HCT116 (cell line): ENCODE data around the gene APBA2. TPM values are rescaled to one million over a fixed set of nuclear protein-coding genes. Genes with fewer than 3 reads are reported as not detected.

Source experiments
- ATAC-seq: fragments of 200-7000 bp; cut with Tn5 transposase; 2 replicates; pipeline ENCODE4 v1.9.1; 2020; ENCODE audit warnings: mild to moderate bottlenecking, moderate library complexity
- BruUV-seq: library from RNA; stranded (reverse); fragments of 400-500 nt; replicated peaks from 2 replicates; lab custom pipeline; 2021; lab: Mats Ljungman, UMichigan
- CTCF ChIA-PET: fragments of 300-600 bp; sonication (Branson Sonifier 250); formaldehyde crosslinking; loops from one replicate; lab custom pipeline; 2021; ENCODE audit warnings: antibody characterized with exemption; lab: Charles Lee
- POLR2A ChIA-PET: fragments of 300-600, 350-600 bp; sonication (Branson Sonifier 250); formaldehyde crosslinking; loops from one replicate; lab custom pipeline; 2021; ENCODE audit warnings: antibody characterized with exemption; lab: Charles Lee
- RAD21 ChIA-PET, 2 experiments: fragments of 300-600 bp; sonication (Branson Sonifier 250); formaldehyde crosslinking; loops; one replicate each; lab custom pipeline; 2023; ENCODE audit warnings: low total read pairs in 2 of 2; ENCODE audit not compliant: uncharacterized antibody in 2 of 2, unreplicated experiment in 2 of 2, low non-redundant PET in 1 of 2; lab: Charles Lee
- DNase-seq: peaks from one replicate; pipeline ENCODE4 v3.0.0-alpha.2; 2010; ENCODE audit warnings: low read depth, low spot score
- H2AFZ ChIP-seq: fragments of 200-600 bp; shearing (Covaris generic), sonication (generic); 2 replicates; pipeline ENCODE4 v1.6.1; 2017; ENCODE audit warnings: low read depth, mixed run types, mixed read lengths, antibody characterized with exemption, low read length; ENCODE audit not compliant: poor library complexity, severe bottlenecking
- H3K27ac ChIP-seq: 2 replicates; pipeline ENCODE4 v1.5.1; 2012; ENCODE audit warnings: low read depth, low read length
- H3K27me3 ChIP-seq: fragments of 200-600 bp; sonication (generic); 2 replicates; pipeline ENCODE4 v1.6.1; 2016; ENCODE audit warnings: mixed run types, low read length, mixed read lengths; ENCODE audit not compliant: insufficient read depth
- H3K36me3 ChIP-seq, 2 experiments: fragments of 200-500 bp in 1 of 2; fragments of 200-600 bp in 1 of 2; sonication (Bioruptor generic) in 1 of 2; sonication (generic) in 1 of 2; 2 replicates each; pipeline versions ENCODE4 v1.5.1 to v1.6.1; 2014 to 2016; ENCODE audit warnings: low read length in 2 of 2, inconsistent platforms in 1 of 2, mixed read lengths in 1 of 2, mixed run types in 1 of 2; ENCODE audit not compliant: insufficient read depth in 2 of 2, control insufficient read depth in 1 of 2
- H3K4me1 ChIP-seq, 2 experiments: fragments of 200-600 bp in 1 of 2; sonication (generic) in 1 of 2; 2 replicates each; pipeline versions ENCODE4 v1.5.1 to v1.6.1; 2012 to 2017; ENCODE audit warnings: low read length in 2 of 2, inconsistent platforms in 1 of 2, mild to moderate bottlenecking in 1 of 2, mixed read lengths in 1 of 2, mixed run types in 1 of 2, moderate library complexity in 1 of 2; ENCODE audit not compliant: insufficient read depth in 2 of 2, control insufficient read depth in 1 of 2
- H3K4me2 ChIP-seq: fragments of 200-600 bp; sonication (generic); 2 replicates; pipeline ENCODE4 v1.6.1; 2017; ENCODE audit warnings: mixed run types, low read length, mixed read lengths
- H3K4me3 ChIP-seq, 2 experiments: fragments of 200-600 bp in 1 of 2; sonication (generic) in 1 of 2; replicated peaks in 1 of 2; 2 replicates each; pipeline ENCODE4 v1.5.1; 2011 to 2016; ENCODE audit warnings: low read length in 2 of 2, control low read depth in 1 of 2, low read depth in 1 of 2, mild to moderate bottlenecking in 1 of 2, mixed read lengths in 1 of 2, mixed run types in 1 of 2
- H3K79me2 ChIP-seq: fragments of 200-600 bp; sonication (generic); 2 replicates; pipeline ENCODE4 v1.6.1; 2017; ENCODE audit warnings: mild to moderate bottlenecking, mixed run types, low read length, moderate library complexity, mixed read lengths; ENCODE audit not compliant: insufficient read depth
- H3K9ac ChIP-seq: fragments of 200-600 bp; sonication (generic); 2 replicates; pipeline ENCODE4 v1.6.1; 2016; ENCODE audit warnings: low read length, mixed read lengths
- H3K9me2 ChIP-seq: fragments of 200-600 bp; sonication (generic), shearing (Covaris generic); 2 replicates; pipeline ENCODE4 v1.6.1; 2017; ENCODE audit warnings: mixed run types, mild to moderate bottlenecking, moderate library complexity; ENCODE audit not compliant: insufficient read depth
- H3K9me3 ChIP-seq, 2 experiments: fragments of 200-500 bp in 1 of 2; fragments of 200-600 bp in 1 of 2; sonication (Bioruptor generic) in 1 of 2; sonication (generic) in 1 of 2; 2 replicates each; pipeline ENCODE4 v1.6.1; 2014 to 2017; ENCODE audit warnings: low read length in 2 of 2, mixed read lengths in 2 of 2, inconsistent platforms in 1 of 2, low read depth in 1 of 2, mild to moderate bottlenecking in 1 of 2, mixed run types in 1 of 2, moderate library complexity in 1 of 2; ENCODE audit not compliant: control insufficient read depth in 1 of 2, insufficient read depth in 1 of 2
- H4K20me1 ChIP-seq: fragments of 200-600 bp; sonication (generic), shearing (Covaris generic); 2 replicates; pipeline ENCODE4 v1.6.1; 2017; ENCODE audit warnings: mixed run types, mild to moderate bottlenecking, moderate library complexity; ENCODE audit not compliant: insufficient read depth
- CBX3 ChIP-seq: IDR thresholded peaks from 2 replicates; pipeline ENCODE4 v1.6.1; 2012; ENCODE audit warnings: low read depth
- CEBPB ChIP-seq: IDR thresholded peaks from 2 replicates; pipeline ENCODE4 v1.6.1; 2012; ENCODE audit warnings: low read depth
- CTCF ChIP-seq, 3 experiments: fragments of 200-600 bp in 1 of 3; sonication (generic) in 1 of 3; IDR thresholded peaks in 2 of 3; conservative IDR thresholded peaks in 1 of 3; 2 replicates each; pipeline ENCODE4 v1.5.1; 2012 to 2017; ENCODE audit warnings: low read depth in 2 of 3, low read length in 2 of 3, antibody characterized with exemption in 1 of 3, borderline replicate concordance in 1 of 3, control low read depth in 1 of 3, mild to moderate bottlenecking in 1 of 3, mixed read lengths in 1 of 3, mixed run types in 1 of 3, moderate library complexity in 1 of 3; ENCODE audit not compliant: insufficient read depth in 1 of 3
- EGR1 ChIP-seq: IDR thresholded peaks from 2 replicates; pipeline ENCODE4 v1.6.1; 2012; ENCODE audit warnings: low read depth
- ELF1 ChIP-seq: IDR thresholded peaks from 2 replicates; pipeline ENCODE4 v1.6.1; 2012; ENCODE audit warnings: low read depth, borderline replicate concordance
- EZH2 ChIP-seq: fragments of 200-600 bp; sonication (generic); IDR thresholded peaks from 2 replicates; pipeline ENCODE4 v1.6.1; 2017; ENCODE audit warnings: antibody characterized with exemption, mixed run types
- EZH2phosphoT487 ChIP-seq: fragments of 200-600 bp; IDR thresholded peaks from 2 replicates; pipeline ENCODE4 v1.6.1; 2018; ENCODE audit warnings: antibody characterized with exemption, borderline replicate concordance
- FOSL1 ChIP-seq: IDR thresholded peaks from 2 replicates; pipeline ENCODE4 v1.6.1; 2012; ENCODE audit warnings: low read depth
- JUND ChIP-seq: IDR thresholded peaks from 2 replicates; pipeline ENCODE4 v1.6.1; 2012
- MAX ChIP-seq: IDR thresholded peaks from 2 replicates; pipeline ENCODE4 v1.6.1; 2012
- POLR2A ChIP-seq: IDR thresholded peaks from 2 replicates; pipeline ENCODE4 v1.7.0; 2011; ENCODE audit warnings: borderline replicate concordance; ENCODE audit not compliant: insufficient read depth, insufficient read length; ENCODE audit errors: extremely low read depth
- POLR2AphosphoS5 ChIP-seq: IDR thresholded peaks from 2 replicates; pipeline ENCODE4 v1.6.1; 2011; ENCODE audit warnings: mild to moderate bottlenecking, low read depth, low read length, moderate library complexity
- REST ChIP-seq: IDR thresholded peaks from 2 replicates; pipeline ENCODE4 v1.6.1; 2012; ENCODE audit warnings: low read depth
- SIN3A ChIP-seq: IDR thresholded peaks from 2 replicates; pipeline ENCODE4 v1.6.1; 2012; ENCODE audit warnings: low read depth
- SRF ChIP-seq: IDR thresholded peaks from 2 replicates; pipeline ENCODE4 v1.6.1; 2012; ENCODE audit warnings: low read depth
- TCF7L2 ChIP-seq: IDR thresholded peaks from 2 replicates; pipeline ENCODE4 v1.7.0; 2011; ENCODE audit warnings: borderline replicate concordance, inconsistent platforms; ENCODE audit not compliant: insufficient read depth, insufficient read length; ENCODE audit errors: extremely low read depth
- YY1 ChIP-seq: IDR thresholded peaks from 2 replicates; pipeline ENCODE4 v1.6.1; 2011; ENCODE audit warnings: low read length, low read depth, moderate library complexity, mild to moderate bottlenecking; ENCODE audit not compliant: insufficient replicate concordance; ENCODE audit errors: extremely low read depth
- intact Hi-C: fragments of 100-400 bp; cut with micrococcal nuclease; formaldehyde crosslinking; loops from 2 replicates; pipeline ENCODE4 v1.10.0; 2022
- total RNA-seq: library from RNA; stranded (reverse); gene quantifications from one replicate; pipeline ENCODE4 v1.2.1, GENCODE V29; 2021; ENCODE audit not compliant: unreplicated experiment

APBA2 gene
- total RNA-seq, 1 experiment from 2014 or later = 0.47 TPM

- Histone ChIP-seq H3K36me3 (no peaks in the 10 kb centered on the region), H4K20me1 (no peaks in the 10 kb centered on the region), H3K4me3 (no peak overlapping the region), H3K4me2 (no peak overlapping the region), H2AFZ (no peak overlapping the region), H3K9me3 (no peaks in the 10 kb centered on the region), H3K9ac (no peak overlapping the region), H3K79me2 (no peaks in the 10 kb centered on the region), H3K27me3 (peaks cover 13% of the 10 kb centered on the region; the same call in 1 of the 2 replicates), H3K4me1 (peaks cover 2 to 8% of the 10 kb centered on the region in 2 experiments; a peak in 1 of 4 replicates)
- BruUV-seq = no TSS peak
- intact Hi-C loops = loop anchor here (10.0 kb wide), 1 partner anchor 261 kb away; no protein-coding TSS in a partner anchor
- no peak for DNase-seq
- CTCF ChIA-PET = no interaction called here
- POLR2A ChIA-PET = no interaction called here
- RAD21 ChIA-PET = no interaction called here
- TF ChIP-seq POLR2A = no peak
- TF ChIP-seq SRF = no peak
- TF ChIP-seq SIN3A = no peak
- TF ChIP-seq ELF1 = no peak
- no peak for TF ChIP-seq REST
- TF ChIP-seq EZH2phosphoT487 = no peak
- no peak for TF ChIP-seq JUND
- no peak for TF ChIP-seq YY1
- TF ChIP-seq CEBPB = no peak
- TF ChIP-seq MAX = no peak
- TF ChIP-seq EZH2 = no peak
- TF ChIP-seq POLR2AphosphoS5 = no peak
- TF ChIP-seq FOSL1 = no peak
- TF ChIP-seq EGR1 = no peak
- TF ChIP-seq TCF7L2 = no peak
- TF ChIP-seq CBX3 = no peak
- no peak for TF ChIP-seq CTCF (IDR thresholded peaks at IDR 0.05 in 2 of 3, conservative IDR thresholded peaks at IDR 0.05 in 1 of 3; ENCODE audit: borderline replicate concordance in 1 of 3, insufficient read depth in 1 of 3, low read depth in 2 of 3, low read length in 2 of 3)
- TF ChIP-seq, all 23 proteins: peak for 0
- Histone ChIP-seq H3K27ac (no peak overlapping the region), H3K9me2 (no peaks in the 10 kb centered on the region)
- no peak for ATAC-seq
These were observed 258.3 kb downstream of the APBA2 start for GRCh38 chr15:29143909-29144635.
